ENCODE measurements around the gene UPK3A.

- TF ChIP-seq CTCF (IDR thresholded peaks at IDR 0.05; ENCODE audit: poor library complexity, severe bottlenecking) (no peak), TAF1 (IDR thresholded peaks at IDR 0.05; ENCODE audit: low read depth) (no peak), POLR2AphosphoS5 (IDR thresholded peaks at IDR 0.05) (no peak), REST (IDR thresholded peaks at IDR 0.05; ENCODE audit: borderline replicate concordance) (no peak), EP300 (conservative IDR thresholded peaks at IDR 0.05; ENCODE audit: poor library complexity, severe bottlenecking) (no peak), RAD21 (conservative IDR thresholded peaks at IDR 0.05) (no peak), EZH2 (IDR thresholded peaks at IDR 0.05; ENCODE audit: borderline replicate concordance, insufficient read depth, low read length, poor library complexity, severe bottlenecking) (no peak)
Measured at GRCh38 chr22:45240104-45240809, 44.5 kb upstream of the UPK3A start.

Data from neural cell (in vitro differentiated cells).